Fibroblast of villous mesenchyme (primary cell): ENCODE measurements around the gene ORC4. TPM values are rescaled to one million over a fixed set of nuclear protein-coding genes. Genes with fewer than 3 reads are reported as not detected.

Source experiments
- DNase-seq: peaks from one replicate; pipeline ENCODE4 v3.0.0-alpha.2; 2010; ENCODE audit warnings: low read depth
- H3K4me3 ChIP-seq: 2 replicates; pipeline ENCODE4 v1.5.1; 2011; ENCODE audit warnings: low read depth, mild to moderate bottlenecking, low read length
- total RNA-seq: library from RNA; depleted of rRNA; stranded (reverse); fragments of >200 nt; gene quantifications from 2 replicates; pipeline ENCODE4 v1.2.3, GENCODE V29; 2012
- TF ChIP-seq, protein P1 (sequence below): IDR thresholded peaks from 2 replicates; pipeline ENCODE4 v1.5.1; 2012; ENCODE audit warnings: low read depth, mild to moderate bottlenecking, low read length; ENCODE audit not compliant: insufficient read depth

The ORC4 gene
- total RNA-seq, 1 donor = 40.6 TPM

DNA sequence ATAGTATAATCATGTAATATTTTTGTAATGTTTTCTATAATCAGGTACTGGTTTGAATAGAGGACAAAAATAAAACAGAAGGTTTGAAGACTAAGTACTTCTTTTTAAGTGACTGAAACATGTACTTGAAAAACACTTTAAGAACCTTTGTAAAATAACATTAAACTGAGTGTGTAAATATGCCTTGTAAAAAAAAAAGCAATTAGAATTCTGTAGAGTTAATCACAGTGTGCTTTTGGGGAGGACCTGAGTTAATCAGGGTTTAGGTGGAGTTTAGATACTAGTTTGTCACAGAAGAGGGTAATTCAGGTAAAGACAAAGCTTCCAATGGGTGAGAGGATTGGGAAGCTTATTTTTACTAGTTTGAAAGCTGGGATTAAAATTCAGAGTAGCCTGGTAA is 10.6 kb upstream of the ORC4 start:
- no peak for DNase-seq
- TF ChIP-seq, protein P1, sequence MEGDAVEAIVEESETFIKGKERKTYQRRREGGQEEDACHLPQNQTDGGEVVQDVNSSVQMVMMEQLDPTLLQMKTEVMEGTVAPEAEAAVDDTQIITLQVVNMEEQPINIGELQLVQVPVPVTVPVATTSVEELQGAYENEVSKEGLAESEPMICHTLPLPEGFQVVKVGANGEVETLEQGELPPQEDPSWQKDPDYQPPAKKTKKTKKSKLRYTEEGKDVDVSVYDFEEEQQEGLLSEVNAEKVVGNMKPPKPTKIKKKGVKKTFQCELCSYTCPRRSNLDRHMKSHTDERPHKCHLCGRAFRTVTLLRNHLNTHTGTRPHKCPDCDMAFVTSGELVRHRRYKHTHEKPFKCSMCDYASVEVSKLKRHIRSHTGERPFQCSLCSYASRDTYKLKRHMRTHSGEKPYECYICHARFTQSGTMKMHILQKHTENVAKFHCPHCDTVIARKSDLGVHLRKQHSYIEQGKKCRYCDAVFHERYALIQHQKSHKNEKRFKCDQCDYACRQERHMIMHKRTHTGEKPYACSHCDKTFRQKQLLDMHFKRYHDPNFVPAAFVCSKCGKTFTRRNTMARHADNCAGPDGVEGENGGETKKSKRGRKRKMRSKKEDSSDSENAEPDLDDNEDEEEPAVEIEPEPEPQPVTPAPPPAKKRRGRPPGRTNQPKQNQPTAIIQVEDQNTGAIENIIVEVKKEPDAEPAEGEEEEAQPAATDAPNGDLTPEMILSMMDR = no peak
- H3K4me3 ChIP-seq = no peak overlapping the region

DNA sequence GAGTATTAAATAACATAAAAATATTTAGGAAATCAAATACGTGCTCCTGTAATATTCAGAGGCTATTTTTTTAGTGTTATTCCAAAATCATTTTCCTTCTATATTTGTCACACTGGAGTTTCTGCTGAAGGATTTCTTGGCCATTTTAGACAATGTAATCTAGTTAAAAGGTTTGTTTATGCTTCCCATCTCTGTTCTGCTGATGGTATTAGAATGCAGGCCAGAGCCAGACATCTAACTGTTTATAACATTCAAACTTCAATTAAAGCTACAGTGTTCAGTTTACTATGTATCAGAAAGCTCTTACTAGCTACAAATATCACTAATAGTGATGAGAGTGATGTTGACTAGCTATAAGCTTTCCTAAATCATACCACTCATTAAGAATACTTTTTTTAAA is 8.2 kb upstream of the ORC4 start:
- H3K4me3 ChIP-seq = no peak overlapping the region
- TF ChIP-seq, protein P1 = no peak
- no peak for DNase-seq

DNA sequence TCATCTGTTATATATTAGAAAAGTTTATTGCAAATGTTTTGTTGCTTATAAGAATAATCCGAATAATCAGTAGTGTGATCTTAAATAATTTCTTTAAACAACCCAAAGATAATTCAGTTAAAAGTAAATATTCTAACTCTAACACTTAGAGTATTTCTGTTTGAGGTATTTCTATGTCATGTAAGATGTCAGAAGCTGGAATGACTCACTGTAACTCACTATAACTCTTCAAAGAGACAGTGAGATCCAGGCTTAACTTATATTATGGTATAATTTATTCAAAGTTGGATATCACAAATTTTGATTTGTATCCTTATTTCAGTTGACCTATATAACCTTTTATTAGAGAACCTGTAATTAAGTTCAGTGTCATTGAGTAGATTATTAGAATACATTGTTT is 7.3 kb upstream of the ORC4 start:
- no peak for DNase-seq

DNA sequence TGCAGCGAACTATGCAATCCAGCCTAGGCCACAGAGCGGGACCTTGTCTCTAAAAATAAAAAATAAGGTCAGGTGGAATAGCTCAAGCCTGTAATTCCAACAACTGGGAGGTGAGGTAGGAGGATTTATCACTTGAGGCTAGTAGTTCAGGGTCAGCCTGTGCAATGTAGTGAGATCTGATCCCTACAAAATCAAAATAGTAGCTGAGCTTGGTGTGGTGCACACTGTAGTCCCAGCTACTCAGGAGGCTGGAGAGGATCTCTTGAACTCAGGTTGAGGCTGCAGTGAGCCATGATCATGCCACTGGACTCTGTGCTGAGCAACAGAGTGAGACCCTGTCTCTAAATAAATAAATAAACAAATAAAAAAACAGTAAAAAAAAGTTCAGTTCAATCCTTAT is 6.0 kb upstream of the ORC4 start:
- TF ChIP-seq, protein P1 = no peak
- no peak for DNase-seq
- no peak overlapping the region for H3K4me3 ChIP-seq

More for the DNA sequence above, 7.3 kb upstream of the ORC4 start:
- no peak overlapping the region for H3K4me3 ChIP-seq
- TF ChIP-seq, protein P1 = no peak

DNA sequence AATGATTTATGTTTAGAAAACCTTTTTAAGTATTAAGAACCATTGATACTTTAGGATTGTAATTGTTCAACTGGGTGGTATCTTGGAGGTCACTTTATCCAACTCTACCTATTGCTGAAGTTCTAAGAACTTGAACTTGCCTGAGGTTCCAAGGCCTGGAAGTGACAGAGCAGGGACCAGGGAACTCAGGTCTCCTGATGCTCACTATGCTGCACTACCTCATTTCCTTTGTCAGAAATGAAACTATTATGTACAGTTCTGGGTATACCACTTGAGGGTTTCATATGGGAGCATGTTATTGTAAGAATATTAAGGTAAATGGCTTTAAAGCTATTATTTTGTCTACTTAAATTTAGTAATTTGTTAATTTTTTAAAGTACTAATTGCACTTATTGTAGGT is 3.3 kb upstream of the ORC4 start:
- no peak overlapping the region for H3K4me3 ChIP-seq
- DNase-seq = peak; percentile 11
- TF ChIP-seq, protein P1 = no peak

DNA sequence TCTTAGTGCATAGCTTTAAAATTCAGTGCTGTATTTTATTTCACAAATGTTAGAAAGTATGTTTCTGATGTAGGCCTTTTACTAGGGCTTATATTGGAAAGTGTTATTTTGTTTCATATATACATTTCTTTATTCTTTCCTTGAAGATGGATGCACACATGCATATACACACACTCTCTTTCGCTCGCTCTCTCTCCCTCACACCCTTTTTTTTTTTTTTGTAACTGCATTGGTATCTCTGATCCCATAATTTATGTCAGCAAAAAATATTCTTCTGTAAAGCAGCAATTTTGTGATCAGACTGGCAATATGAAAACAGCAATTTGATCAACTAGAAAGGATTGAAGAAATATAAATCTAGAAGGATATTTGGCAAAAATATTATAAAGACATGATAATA is 2.3 kb upstream of the ORC4 start:
- H3K4me3 ChIP-seq = peak overlapping the region; percentile 99
- no peak for DNase-seq
- TF ChIP-seq, protein P1 = no peak

DNA sequence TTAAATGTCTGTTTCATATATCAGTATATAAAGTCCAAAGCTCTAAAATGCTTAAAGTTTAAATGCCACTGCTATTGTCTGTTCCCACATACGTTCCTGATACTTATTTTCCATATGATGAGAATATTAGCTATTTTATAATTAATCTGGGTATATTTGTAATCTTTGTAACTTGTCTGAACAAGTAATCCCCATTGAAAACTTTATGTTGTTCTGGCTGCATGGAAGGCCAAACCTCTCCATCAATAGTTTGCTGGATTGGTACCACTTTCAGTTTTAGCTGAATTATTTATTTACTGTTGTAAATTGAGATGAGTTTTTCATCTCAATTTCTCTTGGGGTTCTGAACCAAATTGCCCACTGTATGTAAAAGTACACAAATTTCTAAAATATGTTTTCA is 1.8 kb upstream of the ORC4 start:
- no peak for DNase-seq
- H3K4me3 ChIP-seq = peak overlapping the region; percentile 99
- TF ChIP-seq, protein P1 = no peak
